ENCODE data around the gene SLC36A1. TPM values are rescaled to one million over a fixed set of nuclear protein-coding genes. Genes with fewer than 3 reads are reported as not detected.

The SLC36A1 gene
- polyA plus RNA-seq, result 10 to 100 TPM; 10.6 to 38.8 (median 25.4) TPM
- long read RNA-seq, donor 1, full-length matches to known transcripts, result 4 of 4 reads
- long read RNA-seq, donor 1, partial matches to known transcripts, result 0 of 4 reads
- long read RNA-seq, donor 1, other reads (novel, unspliced or antisense), result 0 of 4 reads
- long read RNA-seq, donor 2, full-length matches to known transcripts, result 1 of 1 reads
- long read RNA-seq, donor 2, partial matches to known transcripts, result 0 of 1 reads
- long read RNA-seq, donor 2, other reads (novel, unspliced or antisense), result 0 of 1 reads
- long read RNA-seq, donor 3, full-length matches to known transcripts, result 1 of 1 reads
- long read RNA-seq, donor 3, partial matches to known transcripts, result 0 of 1 reads
- long read RNA-seq, donor 3, other reads (novel, unspliced or antisense), result 0 of 1 reads
- long read RNA-seq, donor 4, result 0 reads
- long read RNA-seq, donor 5, result 0 reads
- long read RNA-seq, donor 6, result 0 reads
- long read RNA-seq, donor 7, result 0 reads
- long read RNA-seq, donor 8, result 0 reads
- long read RNA-seq, donor 9, partial matches to known transcripts, result 0 of 1 reads
- long read RNA-seq, donor 9, other reads (novel, unspliced or antisense), result 0 of 1 reads
- long read RNA-seq, donor 10, full-length matches to known transcripts, result 4 of 4 reads
- long read RNA-seq, donor 10, partial matches to known transcripts, result 0 of 4 reads
- long read RNA-seq, donor 10, other reads (novel, unspliced or antisense), result 0 of 4 reads

DNA sequence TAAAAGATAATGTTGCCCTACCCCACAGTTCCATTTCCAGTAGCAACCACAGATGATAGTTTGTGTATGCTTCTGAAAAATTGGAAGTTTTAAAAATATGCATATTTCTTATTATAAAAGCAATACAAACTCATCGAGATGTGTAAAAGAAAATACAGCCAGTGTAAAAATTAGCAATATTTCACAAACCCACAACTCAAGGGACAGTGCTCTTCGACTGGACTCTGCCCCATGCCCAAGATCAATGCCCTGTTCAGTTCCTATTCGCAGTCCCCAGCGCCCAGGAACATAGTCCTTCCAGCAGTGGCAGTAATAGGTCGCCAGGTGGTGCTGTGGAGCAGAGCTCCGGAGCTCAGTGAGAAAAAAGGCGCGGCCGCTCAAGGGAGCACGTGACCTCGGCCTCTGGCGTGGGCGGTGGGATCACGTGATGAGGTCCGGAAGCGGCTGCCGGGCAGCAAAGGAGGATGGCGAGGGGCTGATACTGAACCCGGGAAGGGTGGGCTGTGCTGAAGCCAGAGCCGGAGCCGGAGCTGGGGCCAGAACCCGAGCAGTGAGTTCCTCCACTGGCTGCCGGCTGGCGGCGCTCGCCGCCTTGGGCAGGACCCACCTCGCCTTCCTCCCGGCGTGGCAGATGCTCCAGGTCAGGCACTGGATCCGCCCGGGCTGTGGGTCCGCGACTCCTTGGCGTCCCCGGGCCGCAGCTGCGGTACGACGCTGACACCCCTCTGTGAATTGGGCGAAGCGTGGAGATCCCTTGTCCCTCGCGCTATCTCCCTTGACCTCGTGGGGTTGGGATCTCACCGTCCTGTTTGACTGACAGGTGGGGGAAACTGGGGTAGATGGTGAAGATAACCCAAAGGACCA lies at the start of gene SLC36A1:
SLC36A1 (plus strand) TSS at position 430 of the 864 bp plus-strand sequence. CDS start 11,190 bp downstream, outside the sequence.
- Histone ChIP-seq H3K36me3 (ENCODE audit: control insufficient read depth in 3 of 3, insufficient read depth in 2 of 3, low read depth in 1 of 3, low read length in 3 of 3) (no peaks in the 10 kb centered on the region), H3K27ac (ENCODE audit: low read depth in 1 of 3, low read length in 2 of 3) (peak within 1 kb of the TSS in 2 of 3 donors; percentile 38 to 55), H3K4me1 (ENCODE audit: control insufficient read depth in 3 of 3, insufficient read depth in 2 of 3, low read depth in 1 of 3, low read length in 2 of 3) (peaks cover 2 to 29% (median 6%) of the 10 kb centered on the region in 3 donors), H3K27me3 (ENCODE audit: control insufficient read depth in 3 of 3, insufficient read depth in 3 of 3, low read length in 3 of 3) (no peaks in the 10 kb centered on the region), H3K9me3 (ENCODE audit: control insufficient read depth in 2 of 2, insufficient read depth in 1 of 2, low read depth in 1 of 2, low read length in 1 of 2) (no peaks in the 10 kb centered on the region), H3K4me3 (ENCODE audit: low read depth in 1 of 3, low read length in 3 of 3) (peak within 1 kb of the TSS; percentile 51 to 77 (median 71))
- 0 to 1% (median 0%) methylated on average over 38 to 46 of the region's 46 CpGs for WGBS, 3 donors
- peak; percentile 95 to 97 for DNase-seq
- no peak for FAIRE-seq

DNA sequence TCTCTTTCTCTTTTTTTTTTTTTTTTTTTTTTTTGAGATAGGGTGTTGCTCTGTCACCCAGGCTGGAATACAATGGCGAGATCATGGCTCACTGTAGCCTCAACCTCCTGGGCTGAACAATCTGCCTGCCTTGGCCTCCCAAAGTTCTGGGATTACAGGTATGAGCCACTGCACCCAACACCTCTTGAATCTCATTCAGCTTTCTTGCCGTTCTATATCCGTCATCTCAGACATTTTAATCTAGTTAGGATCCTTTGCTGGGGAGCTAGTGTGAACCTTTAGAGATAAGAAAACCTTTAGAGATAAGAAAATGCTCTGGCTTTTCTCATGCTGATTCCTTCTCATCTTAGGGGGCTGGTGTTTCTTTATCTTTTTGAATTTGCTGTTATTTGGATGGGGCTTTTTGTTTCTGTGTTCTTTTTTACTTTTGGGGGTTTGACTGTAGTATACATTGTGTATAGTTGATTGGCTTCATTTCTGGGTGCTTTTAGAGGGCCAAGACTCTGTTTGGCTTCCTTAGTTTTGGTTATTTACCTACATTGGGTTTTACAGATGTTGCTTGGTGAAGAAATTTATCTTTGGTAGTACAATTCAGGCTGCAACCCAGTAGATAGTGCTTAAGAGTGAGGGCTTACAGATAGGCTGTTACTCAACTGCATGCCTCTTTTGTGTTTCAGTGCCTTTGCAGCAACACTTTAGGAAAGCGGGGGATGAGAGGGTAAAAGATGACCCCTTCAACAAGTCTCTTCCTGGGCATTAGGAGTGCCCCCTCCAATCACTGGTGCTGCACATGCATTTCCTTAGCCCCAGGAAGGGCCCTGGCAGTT lies 41.9 kb upstream of the SLC36A1 start:
- 39 to 52% (median 48%) methylated on average over 4 of the region's 4 CpGs for WGBS, 3 donors
- DNase-seq (no peak), FAIRE-seq (no peak)
- Histone ChIP-seq H3K4me3 (ENCODE audit: low read depth in 1 of 3, low read length in 3 of 3) (no peak overlapping the region), H3K36me3 (ENCODE audit: control insufficient read depth in 3 of 3, insufficient read depth in 2 of 3, low read depth in 1 of 3, low read length in 3 of 3) (no peaks in the 10 kb centered on the region), H3K27ac (ENCODE audit: low read depth in 1 of 3, low read length in 2 of 3) (no peak overlapping the region), H3K9me3 (ENCODE audit: control insufficient read depth in 2 of 2, insufficient read depth in 1 of 2, low read depth in 1 of 2, low read length in 1 of 2) (no peaks in the 10 kb centered on the region), H3K27me3 (ENCODE audit: control insufficient read depth in 3 of 3, insufficient read depth in 3 of 3, low read length in 3 of 3) (no peaks in the 10 kb centered on the region), H3K4me1 (ENCODE audit: control insufficient read depth in 3 of 3, insufficient read depth in 2 of 3, low read depth in 1 of 3, low read length in 2 of 3) (no peaks in the 10 kb centered on the region)

DNA sequence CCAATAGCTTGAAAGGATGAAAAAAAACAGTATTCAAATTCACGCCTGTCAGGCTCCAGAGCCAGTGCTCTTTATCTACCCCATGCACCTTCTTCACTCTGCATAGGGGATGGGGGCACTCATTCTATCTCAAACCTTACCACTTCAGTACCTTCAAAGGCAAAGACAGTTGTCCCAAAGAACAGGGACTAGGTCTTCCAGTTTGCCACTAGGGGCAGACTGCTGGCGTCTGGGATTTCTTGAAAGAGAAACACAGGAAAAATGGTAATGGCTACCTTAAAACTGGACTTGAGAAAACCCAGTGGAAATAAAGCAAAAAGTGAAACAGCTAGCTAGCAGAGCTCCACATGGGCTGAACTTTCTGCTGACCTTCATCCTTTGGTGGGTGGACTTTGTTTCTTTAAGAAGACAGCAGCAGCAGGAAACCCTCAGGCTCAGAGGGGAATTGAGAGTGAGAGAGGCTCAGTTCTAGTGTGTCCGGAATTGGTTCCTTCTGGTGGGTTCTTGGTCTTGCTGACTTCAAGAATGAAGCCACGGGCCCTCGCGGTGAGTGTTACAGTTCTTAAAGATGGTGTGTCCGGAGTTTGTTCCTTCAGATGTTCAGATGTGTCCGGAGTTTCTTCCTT lies 41.0 kb upstream of the SLC36A1 start:
- Histone ChIP-seq H3K9me3 (ENCODE audit: control insufficient read depth in 2 of 2, insufficient read depth in 1 of 2, low read depth in 1 of 2, low read length in 1 of 2) (no peaks in the 10 kb centered on the region), H3K36me3 (ENCODE audit: control insufficient read depth in 3 of 3, insufficient read depth in 2 of 3, low read depth in 1 of 3, low read length in 3 of 3) (no peaks in the 10 kb centered on the region), H3K27me3 (ENCODE audit: control insufficient read depth in 3 of 3, insufficient read depth in 3 of 3, low read length in 3 of 3) (peaks cover 0 to 6% (median 0%) of the 10 kb centered on the region in 3 donors), H3K4me1 (ENCODE audit: control insufficient read depth in 3 of 3, insufficient read depth in 2 of 3, low read depth in 1 of 3, low read length in 2 of 3) (no peaks in the 10 kb centered on the region), H3K4me3 (ENCODE audit: low read depth in 1 of 3, low read length in 3 of 3) (no peak overlapping the region), H3K27ac (ENCODE audit: low read depth in 1 of 3, low read length in 2 of 3) (no peak overlapping the region)
- WGBS, 3 donors, result 71 to 83% (median 80%) methylated on average over 6 to 8 of the region's 8 CpGs
- FAIRE-seq (no peak), DNase-seq (peak; percentile 6 to 8)

DNA sequence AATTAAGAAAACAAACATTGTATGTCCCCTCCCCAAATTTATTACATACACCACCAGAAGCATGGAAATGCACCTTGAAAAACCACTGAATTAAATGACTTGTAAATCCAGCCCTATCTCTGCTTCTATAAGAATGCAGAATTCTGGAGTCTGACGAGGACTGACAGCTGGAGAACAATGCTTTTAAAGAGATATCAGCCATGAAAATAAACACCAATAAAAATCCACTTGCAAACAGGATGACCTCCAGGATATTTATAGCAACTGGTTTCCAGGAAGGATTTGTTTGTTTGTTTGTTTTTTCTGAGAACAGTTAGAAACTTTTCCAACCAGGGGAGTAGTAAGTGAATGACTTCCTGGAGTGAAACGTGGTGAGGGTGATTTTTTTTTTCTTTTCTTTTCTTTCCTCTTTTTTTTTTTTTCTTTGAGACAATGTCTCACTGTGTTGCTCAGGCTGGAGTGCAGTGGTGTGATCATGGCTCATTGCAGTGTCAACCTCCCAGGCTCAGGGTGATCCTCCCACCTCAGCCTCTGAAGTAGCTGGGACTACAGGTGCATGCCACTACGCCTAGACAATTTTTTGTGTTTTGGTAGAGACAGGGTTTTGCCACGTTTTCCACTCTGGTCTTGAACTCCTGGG lies 38.7 kb upstream of the SLC36A1 start:
- peaks cover 0 to 8% (median 0%) of the 10 kb centered on the region in 3 donors for H3K27me3 ChIP-seq (ENCODE audit: control insufficient read depth in 3 of 3, insufficient read depth in 3 of 3, low read length in 3 of 3)
- no peak overlapping the region for H3K4me3 ChIP-seq (ENCODE audit: low read depth in 1 of 3, low read length in 3 of 3)
- DNase-seq (no peak), FAIRE-seq (no peak)
- H3K4me1 ChIP-seq (ENCODE audit: control insufficient read depth in 3 of 3, insufficient read depth in 2 of 3, low read depth in 1 of 3, low read length in 2 of 3), result no peaks in the 10 kb centered on the region
- H3K9me3 ChIP-seq (ENCODE audit: control insufficient read depth in 2 of 2, insufficient read depth in 1 of 2, low read depth in 1 of 2, low read length in 1 of 2), result no peaks in the 10 kb centered on the region
- H3K36me3 ChIP-seq (ENCODE audit: control insufficient read depth in 3 of 3, insufficient read depth in 2 of 3, low read depth in 1 of 3, low read length in 3 of 3), result no peaks in the 10 kb centered on the region
- WGBS, 3 donors, result 30 to 36% (median 31%) methylated on average over 4 of the region's 4 CpGs
- H3K27ac ChIP-seq (ENCODE audit: low read depth in 1 of 3, low read length in 2 of 3), result no peak overlapping the region

DNA sequence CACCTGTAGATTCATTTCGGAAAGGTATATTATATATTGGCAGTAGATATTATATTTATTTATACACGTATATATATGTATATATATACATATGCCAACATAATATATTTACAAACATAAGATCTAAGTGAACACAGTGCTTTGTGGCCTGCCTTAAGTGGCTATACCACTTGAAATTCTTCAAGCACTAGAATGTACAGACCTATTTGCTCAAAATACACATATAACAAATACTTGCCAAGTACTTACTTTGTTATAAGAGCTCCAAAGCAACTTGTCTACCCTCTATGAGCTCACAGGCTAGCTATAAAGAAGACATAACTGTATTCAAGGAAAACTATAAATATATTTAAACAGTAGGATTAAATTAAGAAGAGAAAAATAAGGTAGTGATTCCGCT lies 33.6 kb upstream of the SLC36A1 start:
- no peak overlapping the region for H3K27ac ChIP-seq (ENCODE audit: low read depth in 1 of 3, low read length in 2 of 3)
- no peak for DNase-seq
- H3K9me3 ChIP-seq (ENCODE audit: control insufficient read depth in 2 of 2, insufficient read depth in 1 of 2, low read depth in 1 of 2, low read length in 1 of 2), result peaks cover 0 to 17% of the 10 kb centered on the region in 2 donors
- WGBS, 3 donors, result 83 to 85% (median 83%) methylated on average over 3 of the region's 3 CpGs
- no peaks in the 10 kb centered on the region for H3K4me1 ChIP-seq (ENCODE audit: control insufficient read depth in 3 of 3, insufficient read depth in 2 of 3, low read depth in 1 of 3, low read length in 2 of 3)
- H3K27me3 ChIP-seq (ENCODE audit: control insufficient read depth in 3 of 3, insufficient read depth in 3 of 3, low read length in 3 of 3), result peaks cover 0 to 10% (median 0%) of the 10 kb centered on the region in 3 donors
- no peaks in the 10 kb centered on the region for H3K36me3 ChIP-seq (ENCODE audit: control insufficient read depth in 3 of 3, insufficient read depth in 2 of 3, low read depth in 1 of 3, low read length in 3 of 3)
- no peak for FAIRE-seq
- no peak overlapping the region for H3K4me3 ChIP-seq (ENCODE audit: low read depth in 1 of 3, low read length in 3 of 3)

DNA sequence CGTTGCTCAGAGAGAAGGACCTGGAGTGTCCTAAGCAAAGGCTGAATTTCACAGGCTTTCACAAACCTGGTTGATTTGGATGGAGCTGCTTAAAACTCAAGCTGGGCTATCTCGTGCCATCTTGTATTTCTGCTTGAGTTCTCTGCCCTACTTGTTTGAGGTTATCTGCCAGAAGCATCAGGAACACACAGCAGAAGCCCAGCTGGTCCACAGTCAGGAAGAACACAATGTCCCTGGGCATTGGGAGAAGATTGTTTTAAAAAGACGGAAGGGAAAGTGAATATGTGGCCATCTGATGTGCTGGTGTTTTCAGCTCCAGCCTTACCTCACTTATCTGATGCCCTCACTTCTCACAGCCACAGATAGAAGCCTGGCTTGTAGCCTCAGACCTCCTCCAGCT lies 32.9 kb upstream of the SLC36A1 start:
- Histone ChIP-seq H3K27me3 (ENCODE audit: control insufficient read depth in 3 of 3, insufficient read depth in 3 of 3, low read length in 3 of 3) (peaks cover 0 to 10% (median 0%) of the 10 kb centered on the region in 3 donors), H3K36me3 (ENCODE audit: control insufficient read depth in 3 of 3, insufficient read depth in 2 of 3, low read depth in 1 of 3, low read length in 3 of 3) (no peaks in the 10 kb centered on the region), H3K4me1 (ENCODE audit: control insufficient read depth in 3 of 3, insufficient read depth in 2 of 3, low read depth in 1 of 3, low read length in 2 of 3) (no peaks in the 10 kb centered on the region), H3K27ac (ENCODE audit: low read depth in 1 of 3, low read length in 2 of 3) (no peak overlapping the region), H3K9me3 (ENCODE audit: control insufficient read depth in 2 of 2, insufficient read depth in 1 of 2, low read depth in 1 of 2, low read length in 1 of 2) (peaks cover 0 to 19% of the 10 kb centered on the region in 2 donors), H3K4me3 (ENCODE audit: low read depth in 1 of 3, low read length in 3 of 3) (no peak overlapping the region)
- FAIRE-seq (no peak), DNase-seq (no peak)
- WGBS, 3 donors, result 62 to 71% (median 62%) methylated on average over 3 of the region's 3 CpGs

DNA sequence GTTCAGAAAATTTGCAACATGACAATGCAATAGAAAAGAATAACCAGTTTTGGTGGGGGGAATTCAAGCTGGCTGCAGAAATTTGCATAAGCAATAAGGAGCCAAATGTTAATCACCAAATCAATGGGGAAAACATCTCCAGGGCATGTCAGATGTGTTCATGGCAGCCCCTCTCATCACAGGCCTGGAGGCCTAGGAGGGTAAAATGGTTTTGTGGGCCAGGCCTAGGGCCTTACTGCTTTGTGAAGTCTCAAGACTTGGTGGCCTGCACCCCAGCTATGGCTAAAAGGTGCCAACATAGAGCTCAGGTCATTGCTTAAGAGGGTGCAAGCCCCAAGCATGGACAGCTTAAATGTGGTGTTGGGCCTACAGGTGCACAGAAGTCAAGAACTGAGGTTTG lies 29.7 kb upstream of the SLC36A1 start:
- Histone ChIP-seq H3K4me3 (ENCODE audit: low read depth in 1 of 3, low read length in 3 of 3) (no peak overlapping the region), H3K27ac (ENCODE audit: low read depth in 1 of 3, low read length in 2 of 3) (no peak overlapping the region), H3K27me3 (ENCODE audit: control insufficient read depth in 3 of 3, insufficient read depth in 3 of 3, low read length in 3 of 3) (peaks cover 0 to 3% (median 2%) of the 10 kb centered on the region in 3 donors), H3K36me3 (ENCODE audit: control insufficient read depth in 3 of 3, insufficient read depth in 2 of 3, low read depth in 1 of 3, low read length in 3 of 3) (no peaks in the 10 kb centered on the region), H3K4me1 (ENCODE audit: control insufficient read depth in 3 of 3, insufficient read depth in 2 of 3, low read depth in 1 of 3, low read length in 2 of 3) (no peaks in the 10 kb centered on the region), H3K9me3 (ENCODE audit: control insufficient read depth in 2 of 2, insufficient read depth in 1 of 2, low read depth in 1 of 2, low read length in 1 of 2) (peaks cover 0 to 22% of the 10 kb centered on the region in 2 donors)
- no peak for FAIRE-seq
- DNase-seq, result no peak
